GM19035 (cell line): ENCODE data around the gene PLLP.
"Not testable (repeated sequence)": the region's sequence is repeated elsewhere in the genome, so short reads cannot be mapped to it uniquely, and the experiment has no call there.

Source experiments
- ATAC-seq: cut with Tn5 transposase; IDR thresholded peaks from one replicate; pipeline ENCODE4 v1.9.1; 2021; ENCODE audit not compliant: unreplicated experiment

Gene PLLP

GRCh38 chr16:57303021-57303909 is 18.8 kb upstream of the PLLP start:
- no peak for ATAC-seq

GRCh38 chr16:57301126-57301817 is 16.8 kb upstream of the PLLP start:
- ATAC-seq = no peak

GRCh38 chr16:57300387-57301125 is 16.1 kb upstream of the PLLP start:
- ATAC-seq = peak; percentile 81

- peak; percentile 54 for ATAC-seq
Observed at GRCh38 chr16:57299719-57300386, 15.4 kb upstream of the PLLP start.

DNA sequence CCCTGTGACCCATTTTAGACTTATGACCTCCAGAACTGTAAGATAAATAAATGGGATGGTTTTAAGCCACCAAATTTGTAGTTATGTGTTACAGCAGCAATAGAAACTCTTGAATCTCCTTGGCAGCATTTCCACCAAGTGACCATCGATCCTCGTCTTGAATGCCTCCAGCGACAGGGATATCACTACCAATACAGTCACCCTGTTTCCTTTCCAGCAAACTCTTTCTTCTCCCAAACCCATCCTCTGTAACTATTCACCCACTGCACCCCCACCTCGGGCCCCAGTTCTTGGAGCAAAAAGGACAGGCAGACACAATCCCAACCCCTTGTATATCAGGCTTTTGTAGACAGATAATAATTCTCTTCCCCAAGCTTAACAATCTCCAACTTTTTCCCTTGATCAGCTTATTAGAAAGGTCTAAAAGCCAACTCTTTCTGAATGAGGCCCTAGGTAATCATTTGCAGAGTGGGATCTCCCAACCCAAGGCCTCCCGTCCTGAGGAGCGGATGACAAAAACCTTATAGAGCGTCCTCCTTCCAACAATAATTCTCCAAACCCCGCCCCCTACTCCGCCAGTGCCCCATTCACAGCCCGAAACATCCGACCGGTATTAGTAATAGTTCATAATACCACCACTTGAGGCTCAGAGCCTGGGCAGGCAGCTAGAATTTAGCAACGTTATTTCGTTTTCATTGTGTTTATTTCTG is 14.7 kb upstream of the PLLP start:
- ATAC-seq = peak; percentile 21

DNA sequence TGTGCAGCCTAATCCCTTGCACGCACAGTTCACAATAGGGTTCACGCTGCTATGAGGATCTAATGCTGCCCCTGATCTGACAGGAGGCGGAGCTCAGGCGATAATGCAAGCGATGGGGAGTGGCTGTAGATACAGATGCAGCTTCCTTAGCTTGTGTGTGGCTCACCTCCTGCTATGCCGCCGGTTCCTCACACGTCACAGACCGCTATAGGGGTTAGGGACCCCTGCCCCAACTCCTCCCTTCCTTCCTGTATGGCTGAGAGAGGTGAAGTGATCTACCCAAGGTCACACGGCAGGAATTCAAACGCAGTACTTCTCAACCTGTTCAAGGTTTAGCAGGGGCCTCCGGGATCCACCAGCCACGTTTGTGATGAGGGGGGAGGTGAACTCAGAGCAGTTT is 13.4 kb upstream of the PLLP start:
- no peak for ATAC-seq

DNA sequence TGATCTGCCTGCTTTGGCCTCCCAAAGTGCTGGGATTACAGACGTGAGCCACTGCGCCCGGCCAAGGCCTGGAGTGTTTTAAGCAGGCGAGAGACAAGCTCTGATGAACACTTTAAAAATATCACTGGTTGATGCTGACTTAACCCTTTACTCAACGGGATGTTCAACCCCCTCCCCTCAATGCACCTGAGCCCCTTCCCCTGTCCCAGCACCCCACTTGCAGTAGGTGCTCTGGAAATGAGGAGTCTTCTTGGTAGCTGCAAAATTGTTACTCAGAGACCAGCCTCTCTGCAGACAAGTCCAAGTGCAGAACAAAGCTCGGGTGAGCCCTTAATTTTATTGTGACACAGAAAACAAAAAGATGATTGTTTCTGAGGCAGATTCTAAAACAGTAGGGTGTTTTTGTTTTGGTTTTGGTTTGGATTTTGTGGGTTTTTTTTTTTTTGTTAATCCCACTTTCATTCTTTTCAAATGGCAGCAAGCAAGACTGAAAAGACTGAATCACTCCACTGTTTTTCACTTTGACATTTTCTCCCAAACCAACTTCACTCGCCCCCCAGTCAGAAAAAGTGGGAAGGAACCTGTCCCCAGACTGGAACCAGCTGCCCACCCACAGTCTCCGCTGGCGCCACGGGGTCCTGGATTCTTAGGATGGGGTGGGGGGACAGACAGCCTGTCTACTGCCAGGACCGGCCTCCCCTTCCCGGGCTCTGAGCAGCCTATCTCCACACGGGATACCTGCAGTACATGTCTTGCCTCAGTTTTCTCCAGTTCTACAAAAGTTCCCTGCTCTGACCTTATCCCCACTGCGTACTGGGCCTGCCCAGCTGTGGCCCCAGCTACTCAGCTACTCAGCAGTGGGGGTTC is 5.2 kb upstream of the PLLP start:
- no peak for ATAC-seq

GRCh38 chr16:57285379-57285778 is 907 bp upstream of the PLLP start:
- no peak for ATAC-seq

DNA sequence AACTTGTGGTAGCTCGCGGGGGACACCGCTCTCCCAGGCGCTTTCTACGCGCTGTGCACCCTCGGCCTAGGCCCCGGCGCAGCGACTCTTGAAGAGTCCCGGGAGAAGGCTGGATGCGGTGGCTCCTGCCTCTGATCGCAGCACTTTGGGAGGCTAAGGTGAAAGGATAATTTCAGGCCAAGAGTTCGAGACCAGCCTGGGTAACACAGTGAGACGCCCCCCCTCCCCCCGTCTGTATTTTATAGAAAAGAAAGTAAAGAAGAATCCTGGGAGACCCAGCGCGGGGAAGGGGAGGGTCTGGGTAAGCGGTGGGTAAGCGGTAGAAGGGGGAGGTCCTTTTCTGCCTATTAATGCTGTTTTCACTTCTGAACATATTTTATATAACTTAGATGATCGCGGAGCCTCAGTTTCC is 486 bp upstream of the PLLP start:
- no peak for ATAC-seq

DNA sequence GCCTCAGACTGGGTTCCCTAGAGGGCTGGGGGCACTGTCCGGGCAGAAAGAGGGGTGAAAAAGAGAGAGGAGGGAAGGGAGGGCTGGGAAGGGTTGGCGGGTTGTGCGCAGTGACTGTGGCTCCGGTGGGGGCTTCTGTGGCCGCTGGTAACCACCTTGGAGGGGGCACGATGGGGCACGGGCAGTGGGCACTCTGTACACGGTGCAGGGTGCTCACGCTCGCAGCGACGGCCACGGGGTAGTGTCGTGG is 588 bp downstream of the PLLP start:
- no peak for ATAC-seq

DNA sequence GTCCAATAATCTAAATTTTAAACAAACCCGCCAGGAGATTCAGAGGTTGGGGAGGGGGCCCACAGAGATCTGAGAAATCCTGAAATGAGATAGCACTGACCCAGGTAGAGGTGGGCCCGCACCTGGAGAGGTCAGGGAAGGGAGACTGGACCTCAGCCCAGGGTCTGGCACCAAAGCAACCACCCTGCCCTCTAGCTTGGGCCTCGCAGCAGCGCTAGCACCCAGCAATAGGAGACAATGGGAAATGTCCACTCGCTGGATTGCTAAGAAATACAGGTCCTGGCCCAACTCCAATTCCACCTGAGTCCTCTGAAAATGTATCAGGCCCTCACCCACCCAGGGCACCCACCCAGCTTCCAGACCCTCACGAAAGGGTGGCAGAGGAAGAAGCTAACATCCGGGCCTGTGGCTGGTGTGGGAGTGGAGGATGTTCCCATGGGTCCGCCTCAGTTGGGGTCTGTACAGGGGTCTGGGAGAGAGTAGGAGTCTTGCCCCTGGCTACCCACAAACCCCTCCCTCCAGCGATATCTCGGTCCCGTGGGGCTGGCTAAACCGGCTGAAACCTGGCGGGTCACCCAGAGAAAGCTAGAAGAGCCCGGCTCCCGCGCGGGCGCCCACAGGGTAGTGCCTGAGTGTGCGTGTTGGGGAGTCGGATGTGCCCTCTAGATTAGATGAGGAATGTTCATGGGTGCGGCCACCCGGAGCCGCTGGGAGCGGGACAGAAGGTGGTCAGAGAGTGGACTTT is 1.1 kb downstream of the PLLP start:
- ATAC-seq = no peak

GRCh38 chr16:57282510-57283213 is 1.8 kb downstream of the PLLP start:
- ATAC-seq = no peak

DNA sequence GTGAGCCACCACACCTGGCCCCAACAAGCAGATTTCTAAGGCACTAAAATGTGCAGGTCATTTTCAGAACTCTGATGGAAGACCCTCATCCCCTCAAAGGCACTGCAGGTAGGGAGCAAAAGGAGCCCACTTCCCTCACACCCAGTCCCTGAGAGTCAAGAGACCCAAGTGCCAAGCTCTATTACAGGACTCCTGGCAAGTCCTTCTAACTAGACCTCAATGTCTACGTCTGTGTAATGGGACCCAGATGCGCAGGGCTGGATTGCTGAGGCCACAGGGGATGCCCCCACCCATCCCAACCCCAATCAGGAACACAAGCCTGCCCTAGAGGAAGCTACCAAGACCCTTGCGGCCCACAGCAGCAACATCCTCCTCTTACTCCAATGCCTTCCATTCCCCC is 2.7 kb downstream of the PLLP start:
- no peak for ATAC-seq

- no peak for ATAC-seq
Observed at GRCh38 chr16:57279780-57280638, 4.5 kb downstream of the PLLP start.

DNA sequence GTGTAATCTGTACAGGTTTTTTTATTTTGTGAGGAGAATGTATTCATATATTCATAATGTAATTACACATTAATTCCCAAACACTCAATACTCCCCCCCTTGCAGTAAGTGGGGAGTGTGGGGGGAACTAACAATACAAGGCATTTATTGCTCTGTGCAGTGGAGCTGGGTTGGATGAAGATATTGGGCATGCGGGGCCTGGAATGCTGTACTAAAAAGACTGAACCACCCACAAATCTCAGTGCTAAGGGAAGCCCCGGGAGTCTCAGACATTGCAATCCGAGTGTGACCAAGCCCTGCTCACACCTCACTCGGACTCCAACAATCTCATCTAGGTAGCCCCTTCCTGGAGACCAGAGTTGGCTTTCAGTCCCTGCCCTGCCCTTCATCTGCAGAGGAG is 6.0 kb downstream of the PLLP start:
- no peak for ATAC-seq

DNA sequence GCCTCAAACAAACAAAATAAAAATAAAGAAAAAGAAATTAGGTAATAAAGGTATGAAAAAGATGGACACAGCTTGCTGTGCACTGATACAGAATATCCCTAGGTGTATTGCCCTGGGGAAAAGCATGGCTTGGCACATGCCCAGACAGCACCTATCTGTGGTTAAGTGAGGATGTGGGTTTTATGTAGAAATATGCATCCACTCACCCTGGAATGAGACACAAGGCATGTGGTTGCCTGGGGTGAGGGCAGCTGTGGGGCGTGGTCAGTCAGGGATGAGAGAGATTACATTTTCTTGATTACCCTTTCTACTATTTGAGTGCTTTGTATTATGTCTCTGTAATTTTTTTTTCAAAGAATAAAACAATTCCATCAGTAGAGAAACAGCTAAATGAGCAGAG is 6.9 kb downstream of the PLLP start:
- ATAC-seq = no peak

DNA sequence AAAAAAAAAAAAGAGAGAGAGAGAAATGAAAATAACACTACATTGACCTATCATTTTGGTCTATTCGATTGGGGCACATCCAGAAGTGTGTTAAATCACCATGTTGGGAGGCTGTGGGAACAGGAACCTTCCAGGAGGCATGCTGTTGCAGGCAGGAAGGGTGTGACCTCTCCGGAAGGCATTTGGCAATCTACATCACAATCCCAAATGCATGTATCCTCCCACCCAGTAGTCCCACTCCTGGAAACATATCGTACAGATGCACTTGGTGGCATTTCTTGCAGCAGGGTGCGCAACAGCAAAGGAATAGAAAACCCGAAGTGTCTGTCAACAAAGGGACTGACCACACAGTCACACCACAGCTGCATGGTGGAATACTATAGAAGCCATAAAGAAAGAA is 7.9 kb downstream of the PLLP start:
- ATAC-seq = no peak

- not testable (repeated sequence) for ATAC-seq
Observed at GRCh38 chr16:57275946-57276345, 8.5 kb downstream of the PLLP start.
